HepG2 (cell line): ENCODE results near the gene TRIP6. TPM values are rescaled to one million over a fixed set of nuclear protein-coding genes. Genes with fewer than 3 reads are reported as not detected.

Experiments used
- CCDC6 ChIP-seq: sonication (generic); formaldehyde crosslinking; IDR thresholded peaks from 2 replicates; pipeline ENCODE4 v1.8.1; 2022; ENCODE audit warnings: mild to moderate bottlenecking, missing genetic modification reagents, moderate library complexity
- HES4 ChIP-seq: sonication (generic); formaldehyde crosslinking; IDR thresholded peaks from 2 replicates; pipeline ENCODE4 v1.9.0; 2021; ENCODE audit warnings: mild to moderate bottlenecking, missing genetic modification reagents, borderline replicate concordance
- REL ChIP-seq: sonication (generic); formaldehyde crosslinking; conservative IDR thresholded peaks from 2 replicates; pipeline ENCODE4 v1.8.0; 2022; ENCODE audit warnings: mild to moderate bottlenecking, missing genetic modification reagents, moderate library complexity
- RXRB ChIP-seq: IDR thresholded peaks from 2 replicates; pipeline ENCODE4 v1.6.1; 2016; ENCODE audit warnings: borderline replicate concordance, missing genetic modification reagents, missing compliant biosample characterization
- SNAI1 ChIP-seq: sonication (generic); formaldehyde crosslinking; IDR thresholded peaks from 2 replicates; pipeline ENCODE4 v1.5.0; 2020; ENCODE audit warnings: mild to moderate bottlenecking, missing genetic modification reagents, borderline replicate concordance
- TBX2 ChIP-seq: sonication (generic); formaldehyde crosslinking; IDR thresholded peaks from 2 replicates; pipeline ENCODE4 v1.5.0; 2020; ENCODE audit warnings: missing genetic modification reagents, mild to moderate bottlenecking, borderline replicate concordance
- THYN1 ChIP-seq: sonication (generic); formaldehyde crosslinking; IDR thresholded peaks from 2 replicates; pipeline ENCODE4 v1.8.1; 2023; ENCODE audit warnings: low read depth, mild to moderate bottlenecking, moderate library complexity, missing genetic modification reagents, borderline replicate concordance
- ZNF317 ChIP-seq: sonication (generic); formaldehyde crosslinking; IDR thresholded peaks from 2 replicates; pipeline ENCODE4 v1.5.0; 2020; ENCODE audit warnings: mild to moderate bottlenecking, missing genetic modification reagents
- ZNF530 ChIP-seq: sonication (generic); formaldehyde crosslinking; IDR thresholded peaks from 2 replicates; pipeline ENCODE4 v1.5.0; 2020; ENCODE audit warnings: low read depth, mild to moderate bottlenecking, missing genetic modification reagents
- polyA plus RNA-seq, 8 experiments: library from polyadenylated mRNA; depleted of rRNA in 3 of 8; stranded (reverse) in 7 of 8; unstranded in 1 of 8; fragments of >200 nt; fragmentation: Illumina TruSeq in 4 of 8; extraction: Trizol in 4 of 8; gene quantifications; 2 replicates each; pipeline versions ENCODE4 v1.2.1 to v1.2.3, GENCODE V29; 2011 to 2016; ENCODE audit warnings: low read depth in 4 of 8, missing spikeins in 1 of 8, mixed read lengths in 1 of 8; ENCODE audit not compliant: insufficient read depth in 1 of 8
- total RNA-seq, 5 experiments: library from RNA; depleted of rRNA; stranded (reverse); fragments of >200 nt; fragmentation: Illumina TruSeq; extraction: Trizol; gene quantifications; 2 replicates each; pipeline ENCODE4 v1.2.3, GENCODE V29; 2016; ENCODE audit warnings: low read depth in 1 of 5
- TF ChIP-seq, protein P1 (sequence below): sonication (generic); formaldehyde crosslinking; IDR thresholded peaks from 2 replicates; pipeline ENCODE4 v1.5.1; 2020; ENCODE audit warnings: mild to moderate bottlenecking, missing genetic modification reagents, moderate library complexity
- TF ChIP-seq, protein P2 (sequence below): IDR thresholded peaks from 2 replicates; pipeline ENCODE4 v1.6.1; 2018; ENCODE audit warnings: missing genetic modification reagents, mild to moderate bottlenecking, missing compliant biosample characterization
- TF ChIP-seq, protein P3 (sequence below): sonication (generic); formaldehyde crosslinking; IDR thresholded peaks from 2 replicates; pipeline ENCODE4 v1.5.0; 2020; ENCODE audit warnings: missing genetic modification reagents
- TF ChIP-seq, protein P4 (sequence below): sonication (generic); formaldehyde crosslinking; IDR thresholded peaks from 2 replicates; pipeline ENCODE4 v1.5.1; 2020; ENCODE audit warnings: mild to moderate bottlenecking, missing genetic modification reagents
- TF ChIP-seq, protein P5 (sequence below): sonication (generic); formaldehyde crosslinking; IDR thresholded peaks from 2 replicates; pipeline ENCODE4 v1.5.0; 2020; ENCODE audit warnings: missing genetic modification reagents
- TF ChIP-seq, protein P6 (sequence below): IDR thresholded peaks from 2 replicates; pipeline ENCODE4 v1.6.1; 2012; ENCODE audit warnings: inconsistent platforms
- TF ChIP-seq, protein P7 (sequence below): sonication (generic); formaldehyde crosslinking; IDR thresholded peaks from 2 replicates; pipeline ENCODE4 v1.5.0; 2020; ENCODE audit warnings: mild to moderate bottlenecking, low read depth, missing genetic modification reagents, borderline replicate concordance
- TF ChIP-seq, protein P8 (sequence below): IDR thresholded peaks from 2 replicates; pipeline ENCODE4 v1.6.1; 2016; ENCODE audit warnings: low read depth, borderline replicate concordance
- TF ChIP-seq, protein P9 (sequence below): sonication (generic); formaldehyde crosslinking; IDR thresholded peaks from 2 replicates; pipeline ENCODE4 v1.4.0; 2020; ENCODE audit warnings: mild to moderate bottlenecking, missing genetic modification reagents

The TRIP6 gene
- total and polyA plus RNA-seq, 2 of the 13 experiments (the other 11 are each of a cell fraction or from before 2014, with no cell fraction given), result 0.34 to 0.38 TPM

DNA sequence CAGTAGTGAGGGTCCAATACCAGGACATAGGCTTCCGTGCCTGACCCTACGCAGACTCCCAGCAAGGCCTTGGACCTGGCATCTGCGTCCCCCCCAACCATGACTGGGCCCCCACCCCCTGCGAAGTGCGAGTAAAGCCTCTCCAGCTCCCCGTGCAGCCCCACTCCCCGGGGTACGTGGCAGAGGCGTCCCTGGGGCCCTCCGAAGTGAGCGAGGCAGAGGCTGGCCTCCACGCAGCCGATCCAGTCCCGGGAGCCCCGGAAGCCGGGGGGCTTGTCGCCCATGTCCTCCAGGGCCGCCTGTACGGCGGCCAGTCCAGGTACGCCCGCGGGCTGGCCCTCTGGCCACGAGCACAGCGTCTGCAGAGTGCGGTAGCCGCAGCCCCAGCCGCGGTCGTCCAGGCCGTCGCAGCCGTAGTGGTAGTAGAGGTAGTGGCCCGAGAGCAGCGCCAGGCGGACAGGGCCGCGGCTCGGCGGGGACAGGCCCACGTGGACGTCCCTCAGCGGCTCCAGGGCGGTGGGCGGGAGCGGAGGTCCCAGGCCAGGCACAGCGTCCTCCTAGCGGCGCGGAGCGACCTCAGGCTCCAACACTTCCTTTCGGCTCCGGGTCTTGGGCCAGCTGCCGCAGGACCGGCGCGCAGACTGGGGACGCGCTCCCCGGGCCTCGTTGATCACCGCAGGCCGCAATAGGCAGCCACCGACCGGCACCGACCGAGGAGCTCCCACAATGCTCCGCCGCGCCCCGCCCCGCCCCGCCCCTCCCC lies 22.0 kb downstream of the TRIP6 start, which contains the start of gene UFSP1 (continued):
- TF ChIP-seq HES4 (CRISPR knock-in tag), result peak; percentile 95
- peak; percentile 87 for TF ChIP-seq TBX2 (CRISPR knock-in tag)
- TF ChIP-seq, protein P1, sequence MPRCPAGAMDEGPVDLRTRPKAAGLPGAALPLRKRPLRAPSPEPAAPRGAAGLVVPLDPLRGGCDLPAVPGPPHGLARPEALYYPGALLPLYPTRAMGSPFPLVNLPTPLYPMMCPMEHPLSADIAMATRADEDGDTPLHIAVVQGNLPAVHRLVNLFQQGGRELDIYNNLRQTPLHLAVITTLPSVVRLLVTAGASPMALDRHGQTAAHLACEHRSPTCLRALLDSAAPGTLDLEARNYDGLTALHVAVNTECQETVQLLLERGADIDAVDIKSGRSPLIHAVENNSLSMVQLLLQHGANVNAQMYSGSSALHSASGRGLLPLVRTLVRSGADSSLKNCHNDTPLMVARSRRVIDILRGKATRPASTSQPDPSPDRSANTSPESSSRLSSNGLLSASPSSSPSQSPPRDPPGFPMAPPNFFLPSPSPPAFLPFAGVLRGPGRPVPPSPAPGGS (CRISPR knock-in tag), result peak; percentile 43; the same call in 1 of the 2 replicates
- TF ChIP-seq, protein P2, sequence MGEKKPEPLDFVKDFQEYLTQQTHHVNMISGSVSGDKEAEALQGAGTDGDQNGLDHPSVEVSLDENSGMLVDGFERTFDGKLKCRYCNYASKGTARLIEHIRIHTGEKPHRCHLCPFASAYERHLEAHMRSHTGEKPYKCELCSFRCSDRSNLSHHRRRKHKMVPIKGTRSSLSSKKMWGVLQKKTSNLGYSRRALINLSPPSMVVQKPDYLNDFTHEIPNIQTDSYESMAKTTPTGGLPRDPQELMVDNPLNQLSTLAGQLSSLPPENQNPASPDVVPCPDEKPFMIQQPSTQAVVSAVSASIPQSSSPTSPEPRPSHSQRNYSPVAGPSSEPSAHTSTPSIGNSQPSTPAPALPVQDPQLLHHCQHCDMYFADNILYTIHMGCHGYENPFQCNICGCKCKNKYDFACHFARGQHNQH, result peak; percentile 17; the same call in 1 of the 2 replicates
- peak; percentile 37; the same call in 1 of the 2 replicates for TF ChIP-seq CCDC6
- 0 out of 2 replicates have a peak, but pooled peaks have one; percentile 37 for TF ChIP-seq ZNF317 (CRISPR knock-in tag)
- TF ChIP-seq, protein P3, sequence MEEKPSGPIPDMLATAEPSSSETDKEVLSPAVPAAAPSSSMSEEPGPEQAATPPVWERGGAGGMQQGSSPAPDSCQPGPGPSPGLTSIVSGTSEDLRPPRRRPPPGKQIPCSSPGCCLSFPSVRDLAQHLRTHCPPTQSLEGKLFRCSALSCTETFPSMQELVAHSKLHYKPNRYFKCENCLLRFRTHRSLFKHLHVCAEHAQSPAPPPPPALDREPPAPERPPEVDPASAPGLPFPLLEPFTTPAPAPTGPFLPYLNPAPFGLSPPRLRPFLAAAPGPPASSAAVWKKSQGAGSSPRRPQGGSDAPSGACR (CRISPR knock-in tag), result no peak
- no peak for TF ChIP-seq THYN1
- TF ChIP-seq, protein P4, sequence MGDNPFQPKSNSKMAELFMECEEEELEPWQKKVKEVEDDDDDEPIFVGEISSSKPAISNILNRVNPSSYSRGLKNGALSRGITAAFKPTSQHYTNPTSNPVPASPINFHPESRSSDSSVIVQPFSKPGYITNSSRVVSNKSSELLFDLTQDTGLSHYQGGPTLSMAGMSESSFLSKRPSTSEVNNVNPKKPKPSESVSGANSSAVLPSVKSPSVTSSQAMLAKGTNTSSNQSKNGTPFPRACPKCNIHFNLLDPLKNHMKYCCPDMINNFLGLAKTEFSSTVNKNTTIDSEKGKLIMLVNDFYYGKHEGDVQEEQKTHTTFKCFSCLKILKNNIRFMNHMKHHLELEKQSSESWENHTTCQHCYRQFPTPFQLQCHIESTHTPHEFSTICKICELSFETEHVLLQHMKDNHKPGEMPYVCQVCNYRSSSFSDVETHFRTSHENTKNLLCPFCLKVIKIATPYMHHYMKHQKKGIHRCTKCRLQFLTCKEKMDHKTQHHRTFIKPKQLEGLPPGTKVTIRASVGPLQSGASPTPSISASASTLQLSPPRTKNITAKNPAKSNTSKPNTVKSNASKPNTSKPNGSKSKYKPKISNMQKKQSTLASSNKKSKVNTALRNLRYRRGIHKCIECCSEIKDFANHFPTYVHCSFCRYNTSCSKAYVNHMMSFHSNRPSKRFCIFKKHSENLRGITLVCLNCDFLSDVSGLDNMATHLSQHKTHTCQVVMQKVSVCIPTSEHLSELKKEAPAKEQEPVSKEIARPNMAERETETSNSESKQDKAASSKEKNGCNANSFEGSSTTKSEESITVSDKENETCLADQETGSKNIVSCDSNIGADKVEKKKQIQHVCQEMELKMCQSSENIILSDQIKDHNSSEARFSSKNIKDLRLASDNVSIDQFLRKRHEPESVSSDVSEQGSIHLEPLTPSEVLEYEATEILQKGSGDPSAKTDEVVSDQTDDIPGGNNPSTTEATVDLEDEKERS (CRISPR knock-in tag), result no peak; the same call in 1 of the 2 replicates
- TF ChIP-seq, protein P5, sequence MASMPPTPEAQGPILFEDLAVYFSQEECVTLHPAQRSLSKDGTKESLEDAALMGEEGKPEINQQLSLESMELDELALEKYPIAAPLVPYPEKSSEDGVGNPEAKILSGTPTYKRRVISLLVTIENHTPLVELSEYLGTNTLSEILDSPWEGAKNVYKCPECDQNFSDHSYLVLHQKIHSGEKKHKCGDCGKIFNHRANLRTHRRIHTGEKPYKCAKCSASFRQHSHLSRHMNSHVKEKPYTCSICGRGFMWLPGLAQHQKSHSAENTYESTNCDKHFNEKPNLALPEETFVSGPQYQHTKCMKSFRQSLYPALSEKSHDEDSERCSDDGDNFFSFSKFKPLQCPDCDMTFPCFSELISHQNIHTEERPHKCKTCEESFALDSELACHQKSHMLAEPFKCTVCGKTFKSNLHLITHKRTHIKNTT (CRISPR knock-in tag), result 0 out of 2 replicates have a peak, but pooled peaks have one; percentile 66
- peak; percentile 10; the same call in 1 of the 2 replicates for TF ChIP-seq RXRB (CRISPR knock-in tag)
- TF ChIP-seq, protein P6, sequence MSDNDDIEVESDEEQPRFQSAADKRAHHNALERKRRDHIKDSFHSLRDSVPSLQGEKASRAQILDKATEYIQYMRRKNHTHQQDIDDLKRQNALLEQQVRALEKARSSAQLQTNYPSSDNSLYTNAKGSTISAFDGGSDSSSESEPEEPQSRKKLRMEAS, result peak; percentile 95
- peak; percentile 67 for TF ChIP-seq SNAI1 (CRISPR knock-in tag)
- peak; percentile 63; the same call in 1 of the 2 replicates for TF ChIP-seq REL (CRISPR knock-in tag)
- TF ChIP-seq ZNF530 (CRISPR knock-in tag), result peak; percentile 61; the same call in 1 of the 2 replicates
- TF ChIP-seq, protein P7, sequence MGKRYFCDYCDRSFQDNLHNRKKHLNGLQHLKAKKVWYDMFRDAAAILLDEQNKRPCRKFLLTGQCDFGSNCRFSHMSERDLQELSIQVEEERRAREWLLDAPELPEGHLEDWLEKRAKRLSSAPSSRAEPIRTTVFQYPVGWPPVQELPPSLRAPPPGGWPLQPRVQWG (CRISPR knock-in tag), result no peak
- TF ChIP-seq, protein P8, sequence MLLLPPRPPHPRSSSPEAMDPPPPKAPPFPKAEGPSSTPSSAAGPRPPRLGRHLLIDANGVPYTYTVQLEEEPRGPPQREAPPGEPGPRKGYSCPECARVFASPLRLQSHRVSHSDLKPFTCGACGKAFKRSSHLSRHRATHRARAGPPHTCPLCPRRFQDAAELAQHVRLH (CRISPR knock-in tag), result peak; percentile 84
- TF ChIP-seq, protein P9, sequence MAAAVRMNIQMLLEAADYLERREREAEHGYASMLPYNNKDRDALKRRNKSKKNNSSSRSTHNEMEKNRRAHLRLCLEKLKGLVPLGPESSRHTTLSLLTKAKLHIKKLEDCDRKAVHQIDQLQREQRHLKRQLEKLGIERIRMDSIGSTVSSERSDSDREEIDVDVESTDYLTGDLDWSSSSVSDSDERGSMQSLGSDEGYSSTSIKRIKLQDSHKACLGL (CRISPR knock-in tag), result peak; percentile 100
